OCI-LY1 (cell line): ENCODE results near the gene LPA.
"Not testable (repeated sequence)": the region's sequence is repeated elsewhere in the genome, so short reads cannot be mapped to it uniquely, and the experiment has no call there.

Source experiments
- H2AFZ ChIP-seq: fragments of 200-600 bp; sonication (generic), shearing (Covaris generic); 2 replicates; pipeline ENCODE4 v1.6.0; 2014; ENCODE audit warnings: antibody characterized with exemption, mild to moderate bottlenecking, low read length
- H3F3A ChIP-seq: fragments of 200-600 bp; sonication (generic), shearing (Covaris generic); 2 replicates; pipeline ENCODE4 v1.6.0; 2014; ENCODE audit warnings: mild to moderate bottlenecking, antibody characterized with exemption, low read length, moderate library complexity; ENCODE audit not compliant: insufficient read depth
- H3K27ac ChIP-seq: fragments of 200-600 bp; sonication (generic); 2 replicates; pipeline ENCODE4 v1.5.1; 2014; ENCODE audit warnings: low read length, mixed run types, mild to moderate bottlenecking, low read depth; ENCODE audit not compliant: poor library complexity, severe bottlenecking
- H3K27me3 ChIP-seq: fragments of 200-600 bp; sonication (generic); 2 replicates; pipeline ENCODE4 v1.6.0; 2014; ENCODE audit warnings: antibody characterized with exemption, mild to moderate bottlenecking, low read length, moderate library complexity; ENCODE audit not compliant: insufficient read depth
- H3K36me3 ChIP-seq: fragments of 200-600 bp; sonication (generic); 2 replicates; pipeline ENCODE4 v1.6.1; 2014; ENCODE audit warnings: mild to moderate bottlenecking, antibody characterized with exemption, low read length, moderate library complexity, mixed read lengths; ENCODE audit not compliant: insufficient read depth
- H3K4me1 ChIP-seq: fragments of 200-600 bp; sonication (generic); 2 replicates; pipeline ENCODE4 v1.5.1; 2014; ENCODE audit warnings: mild to moderate bottlenecking, low read length, moderate library complexity; ENCODE audit not compliant: insufficient read depth, severe bottlenecking
- H3K4me2 ChIP-seq: fragments of 200-600 bp; sonication (generic), shearing (Covaris generic); 2 replicates; pipeline ENCODE4 v1.6.1; 2014; ENCODE audit warnings: low read length
- H3K4me3 ChIP-seq: fragments of 200-600 bp; sonication (generic); 2 replicates; pipeline ENCODE4 v1.5.1; 2014; ENCODE audit warnings: low read length, low read depth, mild to moderate bottlenecking, mixed read lengths; ENCODE audit not compliant: poor library complexity, severe bottlenecking
- H3K79me2 ChIP-seq: fragments of 200-600 bp; shearing (Covaris generic); 2 replicates; pipeline ENCODE4 v1.6.1; 2016; ENCODE audit warnings: mixed run types, low read length, mixed read lengths; ENCODE audit not compliant: insufficient read depth
- H3K9ac ChIP-seq: fragments of 200-600 bp; sonication (generic), shearing (Covaris generic); 2 replicates; pipeline ENCODE4 v1.6.1; 2014; ENCODE audit warnings: mild to moderate bottlenecking, low read length, mixed read lengths
- H3K9me2 ChIP-seq: fragments of 200-600 bp; sonication (generic), shearing (Covaris generic); 2 replicates; pipeline ENCODE4 v1.6.1; 2014; ENCODE audit warnings: low read depth, mild to moderate bottlenecking, low read length, mixed read lengths
- H3K9me3 ChIP-seq: fragments of 200-600 bp; shearing (Covaris generic); 2 replicates; pipeline ENCODE4 v1.6.1; 2014; ENCODE audit warnings: low read length, mixed read lengths
- H4K20me1 ChIP-seq: fragments of 200-600 bp; sonication (generic), shearing (Covaris generic); 2 replicates; pipeline ENCODE4 v1.6.0; 2016; ENCODE audit warnings: mild to moderate bottlenecking, low read length; ENCODE audit not compliant: insufficient read depth
- CTCF ChIP-seq: fragments of 200-600 bp; sonication (generic), shearing (Covaris generic); IDR thresholded peaks from 2 replicates; pipeline ENCODE4 v1.5.1; 2017; ENCODE audit warnings: mild to moderate bottlenecking, antibody characterized with exemption, low read length, moderate library complexity, mixed read lengths
- EZH2 ChIP-seq: fragments of 200-600 bp; sonication (generic), shearing (Covaris generic); IDR thresholded peaks from 2 replicates; pipeline ENCODE4 v1.8.0; 2017; ENCODE audit warnings: borderline replicate concordance, mixed run types, mild to moderate bottlenecking, antibody characterized with exemption, low read length, moderate library complexity, mixed read lengths

LPA gene

GRCh38 chr6:160534050-160534696, 129.9 kb downstream of the LPA start:
- Histone ChIP-seq H3K4me2 (no peak overlapping the region), H3K4me3 (no peak overlapping the region), H3K4me1 (no peaks in the 10 kb centered on the region), H3K36me3 (no peaks in the 10 kb centered on the region), H3K79me2 (no peaks in the 10 kb centered on the region), H4K20me1 (no peaks in the 10 kb centered on the region), H3K9me3 (no peaks in the 10 kb centered on the region), H3K27me3 (no peaks in the 10 kb centered on the region), H3K9ac (no peak overlapping the region), H3F3A (no peaks in the 10 kb centered on the region), H3K9me2 (no peaks in the 10 kb centered on the region), H2AFZ (no peak overlapping the region), H3K27ac (no peak overlapping the region)
- TF ChIP-seq CTCF (peak; percentile 98), EZH2 (no peak)

GRCh38 chr6:160532315-160532714, 131.8 kb downstream of the LPA start:
- Histone ChIP-seq H3K36me3 (no peaks in the 10 kb centered on the region), H3K4me3 (no peak overlapping the region), H3K27ac (no peak overlapping the region), H3K9me3 (no peaks in the 10 kb centered on the region), H3K9ac (no peak overlapping the region), H3K79me2 (no peaks in the 10 kb centered on the region), H3K4me2 (no peak overlapping the region), H4K20me1 (no peaks in the 10 kb centered on the region), H3F3A (no peaks in the 10 kb centered on the region), H2AFZ (no peak overlapping the region), H3K27me3 (no peaks in the 10 kb centered on the region), H3K4me1 (no peaks in the 10 kb centered on the region), H3K9me2 (no peaks in the 10 kb centered on the region)
- TF ChIP-seq EZH2 = no peak
- no peak for TF ChIP-seq CTCF

- Histone ChIP-seq H3K9ac (no peak overlapping the region), H4K20me1 (no peaks in the 10 kb centered on the region), H3K36me3 (no peaks in the 10 kb centered on the region), H3K4me2 (no peak overlapping the region), H3K4me3 (no peak overlapping the region), H3K27ac (no peak overlapping the region), H3K9me2 (no peaks in the 10 kb centered on the region), H3K79me2 (no peaks in the 10 kb centered on the region), H3F3A (no peaks in the 10 kb centered on the region), H3K9me3 (no peaks in the 10 kb centered on the region), H2AFZ (no peak overlapping the region), H3K4me1 (no peaks in the 10 kb centered on the region), H3K27me3 (no peaks in the 10 kb centered on the region)
- no peak for TF ChIP-seq CTCF
- no peak for TF ChIP-seq EZH2
These were observed 132.2 kb downstream of the LPA start for GRCh38 chr6:160531826-160532225.

GRCh38 chr6:160529524-160529923, 134.6 kb downstream of the LPA start:
- H3K36me3 ChIP-seq, H3K79me2 ChIP-seq, H3K4me2 ChIP-seq, H3K4me1 ChIP-seq, H4K20me1 ChIP-seq, H3K4me3 ChIP-seq, H3K27ac ChIP-seq, H2AFZ ChIP-seq, H3F3A ChIP-seq, H3K9me2 ChIP-seq, H3K27me3 ChIP-seq, H3K9me3 ChIP-seq, H3K9ac ChIP-seq: not testable (repeated sequence)
